Stimulated activated CD4-positive, alpha-beta T cell treated with anti-CD3 and anti-CD28 coated beads, Interleukin-1b, Interleukin-23, amount 100 ng/mL, for 4 hours (primary cell): Measurements from ENCODE around the gene FBXW8.

ENCODE experiments used
- DNase-seq, 2 donors: peaks; one replicate each; pipeline ENCODE4 v3.0.0-alpha.2; 2020; ENCODE audit warnings: low read depth in 2 of 2

FBXW8 gene

DNA sequence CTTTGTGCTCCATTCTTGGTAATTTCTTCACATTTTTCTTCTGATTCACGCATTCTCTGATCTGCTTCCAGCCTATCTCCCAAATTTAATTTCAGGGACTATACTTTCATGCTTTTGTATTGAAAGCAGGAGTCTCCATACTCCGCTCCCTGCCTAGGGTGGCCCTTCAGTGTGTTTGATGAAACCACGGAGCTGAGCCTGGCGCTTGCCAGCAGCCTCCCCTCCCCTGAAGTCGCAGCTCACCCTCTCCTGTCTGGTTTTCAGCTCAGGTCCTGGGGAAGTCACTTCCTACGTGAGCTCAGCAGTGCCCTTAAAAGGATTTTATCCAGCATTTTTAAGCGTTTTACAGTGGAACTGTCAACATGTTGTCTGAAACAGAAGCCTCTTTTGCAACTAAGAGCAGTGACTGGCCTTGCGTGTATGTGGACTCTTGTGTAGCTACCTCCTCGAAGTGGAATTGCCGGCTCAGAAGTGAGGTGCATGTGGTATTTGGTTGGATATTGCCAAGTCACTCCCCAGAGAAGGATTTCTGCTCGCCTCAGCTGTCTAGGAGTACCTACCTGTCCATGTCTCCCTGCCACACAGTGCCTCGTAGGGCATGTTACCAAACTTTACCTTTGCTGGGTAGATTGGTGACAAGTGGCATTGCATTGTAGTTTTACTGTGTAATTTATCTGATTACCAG, 109.9 kb downstream of the FBXW8 start:
- DNase-seq = no peak

- no peak for DNase-seq
Observed at GRCh38 chr12:117022465-117022864, 111.7 kb downstream of the FBXW8 start.

- no peak for DNase-seq
Observed at GRCh38 chr12:117023998-117024960, 113.5 kb downstream of the FBXW8 start.

GRCh38 chr12:117024961-117025480, 114.3 kb downstream of the FBXW8 start:
- no peak for DNase-seq

DNA sequence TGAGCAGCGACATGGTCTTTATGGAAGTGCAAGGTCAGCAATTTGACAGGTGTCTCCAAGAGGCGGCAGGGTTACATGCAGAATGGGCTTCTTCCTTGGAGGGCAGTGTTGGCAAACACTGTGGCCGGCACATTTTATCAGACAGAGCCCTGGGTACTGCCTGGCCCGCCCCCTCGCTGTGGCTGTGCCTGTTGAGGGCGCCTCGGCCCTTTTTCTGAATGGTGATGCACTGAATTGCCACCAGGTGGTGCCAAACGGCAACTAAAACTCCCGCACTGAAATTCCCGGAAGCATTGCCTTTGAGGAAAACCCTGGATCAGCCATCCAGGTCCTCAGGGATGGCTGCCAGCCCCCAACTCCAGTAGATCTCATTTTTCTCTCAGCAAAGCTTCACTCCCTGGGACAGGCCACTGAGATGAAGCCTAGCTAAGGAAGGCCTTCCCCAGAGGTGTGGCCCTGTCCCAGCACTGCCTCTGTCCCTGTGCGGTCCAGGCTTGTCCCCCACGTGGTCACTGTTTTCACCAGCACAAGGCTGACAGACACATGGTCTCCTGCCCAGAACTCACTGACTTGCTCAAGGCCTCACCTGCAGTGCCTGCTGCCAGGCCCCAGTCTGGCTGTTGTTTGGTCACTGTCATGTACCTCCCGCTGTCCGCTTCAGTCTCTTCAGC, 114.9 kb downstream of the FBXW8 start:
- peak; percentile 20 to 23 for DNase-seq

DNA sequence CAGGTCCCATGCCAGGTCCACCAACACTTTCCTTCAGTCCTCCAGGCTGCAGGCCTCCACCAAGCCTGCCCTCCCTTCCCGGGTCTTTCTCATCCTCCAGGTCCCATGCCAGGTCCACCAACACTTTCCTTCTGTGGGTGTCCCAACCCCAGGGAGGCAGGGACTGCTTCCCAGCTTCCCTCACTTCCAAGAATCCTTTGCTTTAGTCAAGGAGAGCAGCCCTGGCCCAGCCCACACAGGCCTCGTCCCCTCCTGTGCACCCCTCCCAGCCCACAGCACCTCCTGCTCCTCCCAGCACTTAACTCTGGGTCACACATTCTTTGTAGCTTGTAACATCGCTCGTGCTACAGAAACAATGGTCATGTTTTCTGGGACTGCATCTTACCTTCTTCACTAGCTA, 115.6 kb downstream of the FBXW8 start:
- DNase-seq = no peak

- no peak for DNase-seq
Observed at GRCh38 chr12:117026921-117027250, 116.1 kb downstream of the FBXW8 start.

DNA sequence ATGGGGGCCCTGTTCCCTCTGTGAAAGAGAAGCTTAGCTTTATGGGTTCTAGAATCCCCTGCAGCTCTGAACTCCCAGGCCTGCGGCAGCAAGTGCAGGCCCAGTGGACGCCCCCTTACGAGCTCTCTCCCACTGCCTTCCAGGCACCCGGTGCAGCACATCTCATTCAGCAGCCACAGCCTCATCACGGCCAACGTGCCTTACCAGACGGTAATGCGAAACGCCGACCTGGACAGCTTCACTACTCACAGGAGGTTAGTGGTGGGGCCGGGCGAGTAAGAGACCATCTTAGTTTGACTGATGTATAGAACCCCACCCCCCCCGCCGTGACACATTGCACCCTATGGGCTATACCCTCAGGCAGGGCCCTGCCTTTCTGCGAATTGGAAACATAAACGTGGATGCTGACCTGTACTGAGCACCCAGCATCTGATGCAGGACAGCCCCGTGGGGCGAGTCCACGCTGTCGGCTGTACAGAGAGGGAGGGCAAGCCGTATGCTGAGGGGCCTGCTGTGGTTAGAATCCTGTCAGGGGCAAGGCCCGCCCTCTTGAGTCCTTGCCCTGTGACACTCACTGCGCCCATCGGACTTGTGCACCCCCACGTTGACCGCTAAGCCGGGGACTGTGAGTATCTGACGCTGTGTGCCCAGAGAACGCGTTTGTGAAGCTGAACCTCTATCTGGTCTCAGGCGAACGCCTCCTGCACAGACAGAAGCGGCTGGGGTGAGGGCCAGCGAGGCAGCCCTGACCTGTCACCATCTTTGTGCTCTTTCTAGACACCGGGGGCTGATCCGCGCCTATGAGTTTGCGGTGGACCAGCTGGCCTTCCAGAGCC, 116.7 kb downstream of the FBXW8 start:
- no peak for DNase-seq

- no peak for DNase-seq
Observed at GRCh38 chr12:117028254-117028653, 117.5 kb downstream of the FBXW8 start.

GRCh38 chr12:117030187-117030900, 119.6 kb downstream of the FBXW8 start:
- DNase-seq = no peak

- no peak for DNase-seq
Observed at GRCh38 chr12:117031843-117032592, 121.3 kb downstream of the FBXW8 start.

DNA sequence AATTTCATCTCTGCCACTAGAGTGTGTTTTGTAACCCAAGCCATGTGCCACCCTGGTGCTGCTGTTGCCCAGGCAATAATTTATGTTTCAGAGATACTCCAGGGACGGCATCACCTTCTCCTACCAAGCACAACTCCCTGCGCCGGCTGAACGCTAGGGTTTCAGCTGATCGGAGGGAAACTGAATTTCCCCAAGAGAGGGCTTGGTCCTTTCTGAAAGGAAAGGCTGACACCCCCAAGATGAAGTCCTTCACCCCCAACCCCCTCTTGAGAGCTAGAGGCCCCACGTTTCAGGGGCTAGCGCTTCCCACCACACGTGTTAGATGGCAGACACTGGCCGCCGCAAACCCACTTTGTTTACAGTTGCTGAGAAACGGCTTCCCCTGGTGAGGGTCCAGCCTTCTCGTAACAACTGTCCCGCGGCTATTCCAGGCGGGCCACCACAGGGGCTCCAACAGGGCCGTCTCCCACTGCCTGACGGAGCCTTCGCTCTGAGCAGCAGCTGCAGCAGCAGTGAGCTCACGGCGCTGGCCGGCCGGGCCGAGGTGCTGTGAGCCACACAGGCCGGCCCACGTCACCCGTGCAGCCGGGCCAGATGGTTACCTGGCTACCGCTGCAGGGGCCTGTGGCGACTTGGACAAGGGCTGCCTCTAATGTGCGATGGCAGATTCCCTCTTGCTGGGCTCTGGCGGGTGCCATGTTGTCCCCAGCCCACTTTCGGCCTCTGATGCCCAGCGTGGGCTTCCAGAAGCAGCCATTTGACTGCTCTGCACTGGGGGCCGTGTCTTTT, 122.0 kb downstream of the FBXW8 start:
- DNase-seq = no peak

DNA sequence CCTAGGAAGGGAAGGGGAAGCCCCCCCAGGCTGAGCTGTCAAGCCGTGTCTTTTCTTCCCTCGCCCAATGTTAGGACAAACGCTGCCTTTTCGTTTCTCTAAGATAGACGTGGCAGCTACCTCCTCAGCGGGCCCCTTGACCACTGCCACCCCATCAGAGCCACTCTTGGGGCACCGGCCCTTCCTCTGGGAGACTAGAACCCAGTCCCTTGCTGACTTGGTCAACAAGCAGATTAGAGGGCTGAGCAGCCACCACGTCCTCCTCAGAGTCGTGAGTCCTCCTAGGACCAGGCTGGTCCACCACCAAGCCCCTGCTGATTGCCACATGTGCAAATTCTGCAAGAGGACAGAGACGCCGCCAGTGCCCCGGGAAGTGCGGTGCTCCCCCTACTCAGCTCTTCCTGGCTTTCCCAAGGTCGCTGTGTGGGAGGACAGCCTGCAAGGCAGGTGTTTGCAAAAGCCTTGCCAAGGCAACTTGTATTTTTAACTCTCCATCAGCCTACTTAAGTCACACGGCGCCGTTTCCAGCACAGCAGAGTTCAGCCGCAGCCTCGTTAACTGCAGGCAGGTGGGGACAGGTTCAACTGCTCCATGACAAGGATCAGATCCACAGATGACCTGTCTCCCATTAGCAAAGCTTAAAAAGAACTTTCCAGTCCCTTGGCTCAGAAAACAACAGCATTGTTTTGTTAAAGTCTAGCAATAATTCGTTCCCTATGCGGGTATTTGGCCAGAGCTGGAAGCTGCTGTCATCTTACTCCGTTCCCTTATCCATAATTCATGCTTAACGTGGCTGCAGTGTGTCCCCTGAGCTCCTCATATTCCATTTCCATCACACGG, 122.9 kb downstream of the FBXW8 start:
- DNase-seq = no peak

DNA sequence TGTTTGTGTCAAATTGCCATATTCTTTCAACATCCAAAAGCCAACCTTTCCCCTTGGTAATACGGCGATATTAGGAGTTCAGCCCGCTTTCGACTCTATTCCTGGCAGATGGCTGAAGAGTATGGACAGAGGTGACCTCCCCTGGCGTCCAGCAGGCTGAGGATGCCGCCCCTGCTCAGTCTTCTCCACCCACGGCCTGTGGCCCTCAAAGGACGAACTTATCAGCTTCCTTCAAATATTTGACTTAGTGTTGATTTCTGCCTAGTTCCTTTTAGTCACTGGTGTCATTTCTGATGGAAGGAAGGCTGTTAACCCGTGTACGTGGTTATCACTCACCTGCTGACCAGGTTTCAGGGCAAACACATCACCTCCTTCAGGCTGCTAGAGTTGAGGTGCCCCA, 123.5 kb downstream of the FBXW8 start:
- DNase-seq = no peak

GRCh38 chr12:117034701-117035151, 124.0 kb downstream of the FBXW8 start:
- DNase-seq = no peak

GRCh38 chr12:117035287-117035686, 124.5 kb downstream of the FBXW8 start:
- no peak for DNase-seq

- DNase-seq = no peak
Observed at GRCh38 chr12:117036046-117036445, 125.3 kb downstream of the FBXW8 start.

- DNase-seq = no peak
Observed at GRCh38 chr12:117036547-117036946, 125.8 kb downstream of the FBXW8 start.
